GM21526 (cell line): ENCODE results near the gene DCP2.

Source experiments
- ATAC-seq: cut with Tn5 transposase; IDR thresholded peaks from one replicate; pipeline ENCODE4 v1.9.1; 2021; ENCODE audit warnings: moderate library complexity; ENCODE audit not compliant: unreplicated experiment, low FRiP score

The DCP2 gene

GRCh38 chr5:113017881-113018635, 41.5 kb downstream of the DCP2 start:
- ATAC-seq = no peak

GRCh38 chr5:113020461-113021273, 44.1 kb downstream of the DCP2 start:
- no peak for ATAC-seq

- ATAC-seq = peak; percentile 76
These were observed 46.1 kb downstream of the DCP2 start for GRCh38 chr5:113022661-113023060.

- ATAC-seq = no peak
These were observed 47.6 kb downstream of the DCP2 start for GRCh38 chr5:113024076-113024697.

- ATAC-seq = no peak
These were observed 49.0 kb downstream of the DCP2 start for GRCh38 chr5:113025596-113025995.

GRCh38 chr5:113026211-113026610, 49.6 kb downstream of the DCP2 start:
- ATAC-seq = no peak

- ATAC-seq = no peak
These were observed 50.4 kb downstream of the DCP2 start for GRCh38 chr5:113027015-113027414.

- ATAC-seq = no peak
These were observed 50.8 kb downstream of the DCP2 start for GRCh38 chr5:113027431-113027830.

- ATAC-seq = no peak
These were observed 53.0 kb downstream of the DCP2 start for GRCh38 chr5:113029614-113030013.

- ATAC-seq = no peak
These were observed 54.5 kb downstream of the DCP2 start for GRCh38 chr5:113031104-113031503.

GRCh38 chr5:113031557-113031956, 55.0 kb downstream of the DCP2 start:
- no peak for ATAC-seq

- ATAC-seq = no peak
These were observed 57.7 kb downstream of the DCP2 start for GRCh38 chr5:113034182-113034773.

- ATAC-seq = no peak
These were observed 58.5 kb downstream of the DCP2 start for GRCh38 chr5:113035096-113035495.

GRCh38 chr5:113036321-113036720, 59.7 kb downstream of the DCP2 start:
- ATAC-seq = no peak

GRCh38 chr5:113036826-113037225, 60.2 kb downstream of the DCP2 start:
- no peak for ATAC-seq

- ATAC-seq = no peak
These were observed 61.5 kb downstream of the DCP2 start for GRCh38 chr5:113038136-113038535.

GRCh38 chr5:113038714-113039113, 62.1 kb downstream of the DCP2 start:
- no peak for ATAC-seq

- ATAC-seq = no peak
These were observed 62.8 kb downstream of the DCP2 start for GRCh38 chr5:113039229-113039933.

GRCh38 chr5:113039934-113040285, 63.3 kb downstream of the DCP2 start:
- no peak for ATAC-seq

GRCh38 chr5:113040672-113041260, 64.2 kb downstream of the DCP2 start:
- ATAC-seq = no peak
